ES-I3 (cell line): ENCODE results near the gene MTHFD1L.

Source experiments
- H3K36me3 ChIP-seq: 2 replicates; pipeline ENCODE4 v1.6.1; 2013; ENCODE audit warnings: mild to moderate bottlenecking, low read length, control low read depth, moderate library complexity; ENCODE audit not compliant: insufficient read depth
- H3K4me1 ChIP-seq: 2 replicates; pipeline ENCODE4 v1.6.1; 2013; ENCODE audit warnings: mild to moderate bottlenecking, control low read depth, low read length; ENCODE audit not compliant: insufficient read depth
- H3K9ac ChIP-seq: 2 replicates; pipeline ENCODE4 v1.6.1; 2013; ENCODE audit warnings: low read depth, mild to moderate bottlenecking, low read length, moderate library complexity
- H3K9me3 ChIP-seq: 2 replicates; pipeline ENCODE4 v1.6.1; 2013; ENCODE audit warnings: mild to moderate bottlenecking, low read length, moderate library complexity; ENCODE audit not compliant: control insufficient read depth, insufficient read depth

MTHFD1L gene

GRCh38 chr6:151060096-151060765 is 194.7 kb downstream of the MTHFD1L start:
- peaks cover 4% of the 10 kb centered on the region for H3K36me3 ChIP-seq
- H3K9me3 ChIP-seq, result no peaks in the 10 kb centered on the region
- no peaks in the 10 kb centered on the region for H3K4me1 ChIP-seq
- no peak overlapping the region for H3K9ac ChIP-seq

GRCh38 chr6:151060766-151061531 is 195.4 kb downstream of the MTHFD1L start:
- Histone ChIP-seq H3K9ac (no peak overlapping the region), H3K9me3 (no peaks in the 10 kb centered on the region), H3K4me1 (no peaks in the 10 kb centered on the region), H3K36me3 (peaks cover 4% of the 10 kb centered on the region)

GRCh38 chr6:151063352-151063751 is 197.8 kb downstream of the MTHFD1L start:
- H3K9ac ChIP-seq, result no peak overlapping the region
- H3K4me1 ChIP-seq, result no peaks in the 10 kb centered on the region
- peaks cover 4% of the 10 kb centered on the region for H3K36me3 ChIP-seq
- no peaks in the 10 kb centered on the region for H3K9me3 ChIP-seq

GRCh38 chr6:151063842-151064647 is 198.5 kb downstream of the MTHFD1L start:
- Histone ChIP-seq H3K4me1 (no peaks in the 10 kb centered on the region), H3K9ac (no peak overlapping the region), H3K9me3 (no peaks in the 10 kb centered on the region), H3K36me3 (peaks cover 4% of the 10 kb centered on the region)

- no peak overlapping the region for H3K9ac ChIP-seq
- H3K9me3 ChIP-seq, result no peaks in the 10 kb centered on the region
- no peaks in the 10 kb centered on the region for H3K4me1 ChIP-seq
- peaks cover under 1% of the 10 kb centered on the region for H3K36me3 ChIP-seq
Measured at GRCh38 chr6:151065027-151065815, 199.7 kb downstream of the MTHFD1L start.

GRCh38 chr6:151067684-151068596 is 202.4 kb downstream of the MTHFD1L start:
- no peaks in the 10 kb centered on the region; the same call in none of the 2 replicates for H3K36me3 ChIP-seq
- no peak overlapping the region for H3K9ac ChIP-seq
- no peaks in the 10 kb centered on the region for H3K9me3 ChIP-seq
- no peaks in the 10 kb centered on the region for H3K4me1 ChIP-seq

- 0 out of 2 replicates have a peak, but pooled peaks cover 2% of the 10 kb centered on the region for H3K9me3 ChIP-seq
- H3K9ac ChIP-seq, result no peak overlapping the region
- no peaks in the 10 kb centered on the region for H3K4me1 ChIP-seq
- H3K36me3 ChIP-seq, result no peaks in the 10 kb centered on the region; the same call in none of the 2 replicates
Measured at GRCh38 chr6:151068761-151069312, 203.3 kb downstream of the MTHFD1L start.

- H3K9me3 ChIP-seq, result 0 out of 2 replicates have a peak, but pooled peaks cover 2% of the 10 kb centered on the region
- H3K4me1 ChIP-seq, result no peaks in the 10 kb centered on the region
- no peak overlapping the region for H3K9ac ChIP-seq
- H3K36me3 ChIP-seq, result no peaks in the 10 kb centered on the region; the same call in none of the 2 replicates
Measured at GRCh38 chr6:151069641-151070040, 204.1 kb downstream of the MTHFD1L start.

GRCh38 chr6:151070631-151071051 is 205.1 kb downstream of the MTHFD1L start:
- H3K4me1 ChIP-seq, result no peaks in the 10 kb centered on the region
- H3K9me3 ChIP-seq, result 0 out of 2 replicates have a peak, but pooled peaks cover 2% of the 10 kb centered on the region
- no peak overlapping the region for H3K9ac ChIP-seq
- H3K36me3 ChIP-seq, result no peaks in the 10 kb centered on the region; the same call in none of the 2 replicates

- Histone ChIP-seq H3K36me3 (no peaks in the 10 kb centered on the region; the same call in 1 of the 2 replicates), H3K9me3 (0 out of 2 replicates have a peak, but pooled peaks cover 2% of the 10 kb centered on the region), H3K9ac (no peak overlapping the region), H3K4me1 (no peaks in the 10 kb centered on the region)
Measured at GRCh38 chr6:151071295-151071694, 205.8 kb downstream of the MTHFD1L start.

- H3K4me1 ChIP-seq, result no peaks in the 10 kb centered on the region
- no peaks in the 10 kb centered on the region; the same call in 1 of the 2 replicates for H3K36me3 ChIP-seq
- H3K9ac ChIP-seq, result no peak overlapping the region
- H3K9me3 ChIP-seq, result 0 out of 2 replicates have a peak, but pooled peaks cover 2% of the 10 kb centered on the region
Measured at GRCh38 chr6:151073146-151073545, 207.6 kb downstream of the MTHFD1L start.

- no peaks in the 10 kb centered on the region; the same call in 1 of the 2 replicates for H3K36me3 ChIP-seq
- H3K4me1 ChIP-seq, result no peaks in the 10 kb centered on the region
- H3K9me3 ChIP-seq, result 0 out of 2 replicates have a peak, but pooled peaks cover 2% of the 10 kb centered on the region
- no peak overlapping the region for H3K9ac ChIP-seq
Measured at GRCh38 chr6:151073701-151074100, 208.2 kb downstream of the MTHFD1L start.
